ENCODE results near the gene ADGB.

Gene ADGB

GRCh38 chr6:146860583-146860982, 261.8 kb downstream of the ADGB start:
- DNase-seq (ENCODE audit: low read depth) = no peak
- TF ChIP-seq CTCF (IDR thresholded peaks at IDR 0.05; ENCODE audit: low read depth, low read length, missing control alignments) = no peak

GRCh38 chr6:146861029-146861563, 262.3 kb downstream of the ADGB start:
- no peak for TF ChIP-seq CTCF (IDR thresholded peaks at IDR 0.05; ENCODE audit: low read depth, low read length, missing control alignments)
- DNase-seq (ENCODE audit: low read depth) = no peak
- H3K4me3 ChIP-seq (ENCODE audit: low read depth, low read length) = no peak overlapping the region

More at GRCh38 chr6:146860583-146860982, 261.8 kb downstream of the ADGB start:
- H3K4me3 ChIP-seq (ENCODE audit: low read depth, low read length) = no peak overlapping the region

DNA sequence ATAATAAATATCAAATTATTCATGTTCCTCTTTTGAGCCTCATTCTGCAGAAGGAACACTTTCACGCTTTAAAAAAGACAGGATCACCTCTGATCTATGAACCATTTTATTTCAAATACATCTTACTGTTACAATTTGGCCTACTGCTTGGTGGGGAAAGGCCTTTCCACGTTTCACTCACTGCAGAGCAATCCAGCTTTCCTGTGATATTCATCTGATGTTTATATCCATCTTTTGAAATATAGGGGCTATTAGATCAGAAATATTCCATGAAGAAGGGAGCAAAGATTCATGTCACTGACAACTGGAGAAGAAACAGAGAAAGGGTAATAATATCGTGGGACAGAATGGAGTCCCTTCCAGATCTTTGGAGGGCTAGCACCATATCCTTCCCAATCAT, 262.9 kb downstream of the ADGB start:
- no peak overlapping the region for H3K4me3 ChIP-seq (ENCODE audit: low read depth, low read length)
- DNase-seq (ENCODE audit: low read depth) = no peak
- no peak for TF ChIP-seq CTCF (IDR thresholded peaks at IDR 0.05; ENCODE audit: low read depth, low read length, missing control alignments)

DNA sequence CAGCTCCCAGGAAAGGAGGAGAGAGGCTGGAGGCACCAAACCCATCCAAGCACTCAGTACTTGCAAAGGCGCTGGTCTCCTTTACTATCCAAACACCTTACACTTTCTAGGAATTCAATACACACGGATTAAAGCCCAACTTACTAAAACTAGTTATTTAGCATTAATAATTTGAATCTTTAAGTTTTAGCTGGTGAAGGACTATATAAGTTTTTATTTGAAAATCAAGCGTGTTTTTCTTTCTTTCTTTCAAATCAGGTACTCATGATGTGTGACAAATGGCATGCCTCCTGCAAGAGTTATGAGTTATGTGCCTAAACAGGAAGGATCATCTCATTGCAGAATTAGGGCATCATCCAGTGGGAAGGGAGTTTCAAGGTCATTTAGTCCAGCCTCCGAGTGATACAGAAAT, 263.7 kb downstream of the ADGB start:
- no peak overlapping the region for H3K4me3 ChIP-seq (ENCODE audit: low read depth, low read length)
- TF ChIP-seq CTCF (IDR thresholded peaks at IDR 0.05; ENCODE audit: low read depth, low read length, missing control alignments) = no peak
- DNase-seq (ENCODE audit: low read depth) = no peak

DNA sequence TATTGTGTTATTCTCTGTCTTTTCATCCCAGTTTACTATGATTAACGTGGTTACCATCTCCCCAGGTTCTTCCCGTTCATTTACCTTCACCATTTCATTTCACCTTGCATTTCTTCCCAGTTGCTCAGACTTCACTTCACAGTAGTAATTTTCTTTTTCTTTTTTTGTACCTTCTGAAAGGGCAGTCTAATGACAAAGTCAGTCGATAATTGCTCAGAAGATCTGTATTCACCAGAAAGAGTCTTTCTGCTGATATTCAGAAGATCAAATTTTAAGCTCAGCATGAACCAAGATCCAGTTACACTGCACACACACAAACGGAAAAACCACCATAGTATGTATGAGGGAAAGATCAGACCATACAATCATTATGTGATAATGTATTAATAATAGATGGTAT, 265.5 kb downstream of the ADGB start:
- no peak for TF ChIP-seq CTCF (IDR thresholded peaks at IDR 0.05; ENCODE audit: low read depth, low read length, missing control alignments)
- no peak overlapping the region for H3K4me3 ChIP-seq (ENCODE audit: low read depth, low read length)
- DNase-seq (ENCODE audit: low read depth) = no peak

DNA sequence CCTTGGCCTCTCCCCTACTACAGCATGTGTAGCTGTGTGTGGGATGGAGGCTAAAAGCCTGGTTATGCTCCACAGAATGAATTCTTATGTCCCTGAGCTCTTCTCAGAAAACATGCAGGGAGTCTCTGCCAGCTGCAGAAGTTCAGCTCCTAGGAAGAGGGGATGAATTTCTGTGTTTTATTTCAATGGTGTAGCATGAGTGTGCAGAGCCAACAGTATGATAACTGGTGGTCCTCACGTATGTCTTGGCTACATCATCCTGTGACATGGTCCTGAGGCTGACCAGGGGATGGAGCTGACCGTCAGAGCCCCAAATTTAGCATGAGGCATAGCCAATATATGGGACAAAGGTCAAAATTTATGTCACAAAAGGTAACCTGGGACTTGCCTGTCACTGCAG, 266.1 kb downstream of the ADGB start:
- no peak overlapping the region for H3K4me3 ChIP-seq (ENCODE audit: low read depth, low read length)
- no peak for TF ChIP-seq CTCF (IDR thresholded peaks at IDR 0.05; ENCODE audit: low read depth, low read length, missing control alignments)
- no peak for DNase-seq (ENCODE audit: low read depth)
